ENCODE measurements around the gene RXRB. TPM values are rescaled to one million over a fixed set of nuclear protein-coding genes. Genes with fewer than 3 reads are reported as not detected.
A peak's percentile ranks its signal among the peaks of the same experiment; 100 is the strongest.

Gene RXRB
- total and polyA plus RNA-seq, 2 donors (not counting 3 experiments of a cell fraction or from before 2014, with no cell fraction given) = 43.4 to 44.4 TPM

- Histone ChIP-seq H3K4me1 (ENCODE audit: control insufficient read depth, extremely low read depth, insufficient read depth, low read length) (peaks cover 33% of the 10 kb centered on the region), H3K9me3 (replicated peaks; ENCODE audit: control insufficient read depth, insufficient read depth, low read length) (no peaks in the 10 kb centered on the region), H3K27ac (ENCODE audit: insufficient read depth, low read depth, low read length) (no peak overlapping the region), H3K9ac (replicated peaks; ENCODE audit: extremely low read depth, insufficient read depth, low read length) (no peak overlapping the region), H4K20me1 (replicated peaks; ENCODE audit: control insufficient read depth, extremely low read depth, insufficient read depth, low read length) (no peaks in the 10 kb centered on the region), H3K27me3 (ENCODE audit: control insufficient read depth in 2 of 2, insufficient read depth in 2 of 2, low read length in 2 of 2) (no peaks in the 10 kb centered on the region), H3K4me3 (replicated peaks in 1 of 3; ENCODE audit: insufficient read depth in 1 of 3, low read depth in 1 of 3, low read length in 3 of 3) (peak overlapping the region in 1 of 3 experiments; percentile 58), H2AFZ (ENCODE audit: low read depth, low read length) (no peak overlapping the region), H3K79me2 (ENCODE audit: control insufficient read depth, insufficient read depth, low read length) (peaks cover 26% of the 10 kb centered on the region), H3K36me3 (ENCODE audit: control insufficient read depth in 2 of 2, extremely low read depth in 1 of 2, insufficient read depth in 2 of 2, low read length in 2 of 2) (peaks cover 15% of the 10 kb centered on the region in 2 experiments), H3K4me2 (ENCODE audit: insufficient read depth, low read length) (peak overlapping the region; percentile 64), H3K9me1 (replicated peaks; ENCODE audit: control insufficient read depth, extremely low read depth, insufficient read depth, low read length) (no peaks in the 10 kb centered on the region)
- peak; percentile 86 for FAIRE-seq
- TF ChIP-seq FOS (IDR thresholded peaks at IDR 0.05; ENCODE audit: borderline replicate concordance, insufficient read depth, low read length) = peak; percentile 30
- no peak for TF ChIP-seq CTCF (IDR thresholded peaks at IDR 0.05; ENCODE audit: extremely low read depth in 1 of 2, insufficient read depth in 1 of 2, low read depth in 1 of 2, low read length in 2 of 2)
- CTCF ChIA-PET = interaction anchor here (1.3 to 1.7 kb wide), 2 partner anchors 41 to 44 kb away, joined by 4 to 13 read pairs; no protein-coding TSS in a partner anchor
- intact Hi-C loops (cut with micrococcal nuclease) = no loop called here
- dilution Hi-C loops (cut with MboI; ENCODE audit: extremely low pct_ligation_motif_present, low sequenced_read_pairs) = no loop called here
- BruUV-seq (replicated peaks) = no TSS peak
- no peak for DNase-seq (ENCODE audit: low read depth, low spot score)
- POLR2A ChIA-PET = no interaction called here
Observed at GRCh38 chr6:33205191-33206026, 4.9 kb upstream of the RXRB start.
